ENCODE data around the gene KRT2. TPM values are rescaled to one million over a fixed set of nuclear protein-coding genes. Genes with fewer than 3 reads are reported as not detected.

The KRT2 gene
- total and polyA plus RNA-seq, 7 experiments from 2014 or later, result 0.29 to 4.7 (median 2.2) TPM; not detected in 1

DNA sequence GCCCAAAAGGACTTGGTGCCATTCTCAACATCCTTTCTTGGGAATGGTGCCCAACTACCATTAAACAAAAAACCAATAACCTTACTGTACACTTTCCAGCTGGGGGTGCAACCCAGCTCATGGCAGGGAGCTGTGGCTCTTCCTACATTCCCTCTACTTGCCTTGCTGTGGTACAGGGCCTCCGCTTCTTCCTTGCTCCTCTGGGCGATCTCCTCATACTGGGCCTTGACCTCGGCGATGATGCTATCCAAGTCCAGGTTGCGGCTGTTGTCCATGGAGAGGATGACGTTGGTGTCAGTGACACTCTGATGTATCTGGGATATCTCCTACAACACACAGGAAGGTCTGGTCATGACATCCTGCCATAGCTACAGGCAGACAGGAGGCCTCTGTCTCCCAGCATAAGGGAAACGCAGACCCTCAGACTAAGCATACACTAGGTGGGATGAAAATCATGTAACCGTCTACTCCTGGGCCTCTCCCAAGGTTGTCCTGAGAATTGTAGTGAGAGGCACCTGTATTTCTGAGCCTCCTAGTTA, 3.9 kb downstream of the KRT2 start:
- H3K4me3 Mint-ChIP-seq, result peak overlapping the region in 7 of 10 donors; percentile 49 to 88 (median 73)

DNA sequence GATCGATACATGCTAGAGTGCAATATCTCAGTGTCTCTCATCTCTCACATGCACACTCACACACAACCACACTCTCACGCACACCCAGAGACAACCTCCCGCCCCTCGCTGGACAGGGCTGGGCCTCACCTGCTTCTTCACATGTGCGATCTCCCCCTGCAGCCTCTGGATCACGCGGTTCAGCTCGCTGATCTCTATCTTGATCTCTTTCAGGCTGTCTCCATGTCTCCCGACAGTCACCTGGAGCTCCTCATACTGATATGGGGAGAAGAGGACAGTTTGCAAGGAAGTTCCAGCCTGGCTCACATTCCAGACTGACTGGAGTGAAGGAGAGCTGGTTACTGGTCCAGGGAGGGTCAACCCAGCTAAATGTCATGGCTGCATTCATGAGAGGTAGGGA, 4.4 kb downstream of the KRT2 start:
- ChIA-PET CTCF (interaction anchor here (1.1 to 1.7 kb wide), 8 partner anchors 28 to 223 kb away, joined by 3 to 5 read pairs (median 4); no protein-coding TSS in a partner anchor), POLR2A (interaction anchor here (0.6 to 12.4 kb wide), 10 partner anchors 8 to 133 kb away, joined by 3 to 223 read pairs (median 6); partner anchors contain the start of genes KRT1 and KRT73)
- peaks cover 0 to 13% (median 7%) of the 10 kb centered on the region in 11 donors for H3K9me3 Mint-ChIP-seq
- Histone ChIP-seq H3K9me3 (ENCODE audit: control insufficient read depth in 2 of 3, low read length in 3 of 3) (no peaks in the 10 kb centered on the region), H3K27me3 (ENCODE audit: control insufficient read depth in 2 of 2, insufficient read depth in 2 of 2, low read length in 2 of 2) (no peaks in the 10 kb centered on the region), H3K27ac (ENCODE audit: low read depth, low read length) (peak overlapping the region; percentile 92), H3K4me1 (ENCODE audit: control insufficient read depth in 2 of 2, insufficient read depth in 2 of 2, low read length in 2 of 2) (peaks cover 28 to 65% of the 10 kb centered on the region in 2 donors), H3K36me3 (ENCODE audit: control insufficient read depth in 2 of 3, insufficient read depth in 3 of 3, low read length in 3 of 3) (no peaks in the 10 kb centered on the region), H3K4me3 (ENCODE audit: low read length) (no peak overlapping the region)
- ATAC-seq, result no peak
- peak overlapping the region in 9 of 10 donors; percentile 11 to 88 (median 73) for H3K4me3 Mint-ChIP-seq
- no peak for DNase-seq
- peaks cover 3 to 24% (median 4%) of the 10 kb centered on the region in 5 donors for H3K36me3 Mint-ChIP-seq
- intact Hi-C loops (cut with micrococcal nuclease), result loop anchor here in 1 of 2 donors (5.0 kb wide), 1 partner anchor 45 kb away; no protein-coding TSS in a partner anchor
- peak overlapping the region; percentile 68 to 100 (median 100) for H3K27ac Mint-ChIP-seq
- H3K4me1 Mint-ChIP-seq, result peaks cover 54 to 91% (median 77%) of the 10 kb centered on the region in 7 donors
- peaks cover 0 to 4% (median 0%) of the 10 kb centered on the region in 5 donors for H3K27me3 Mint-ChIP-seq

More for the DNA sequence above, 3.9 kb downstream of the KRT2 start:
- Histone ChIP-seq H3K4me1 (ENCODE audit: control insufficient read depth in 2 of 2, insufficient read depth in 2 of 2, low read length in 2 of 2) (peaks cover 28 to 62% of the 10 kb centered on the region in 2 donors), H3K9me3 (ENCODE audit: control insufficient read depth in 2 of 3, low read length in 3 of 3) (no peaks in the 10 kb centered on the region), H3K27me3 (ENCODE audit: control insufficient read depth in 2 of 2, insufficient read depth in 2 of 2, low read length in 2 of 2) (no peaks in the 10 kb centered on the region), H3K36me3 (ENCODE audit: control insufficient read depth in 2 of 3, insufficient read depth in 3 of 3, low read length in 3 of 3) (no peaks in the 10 kb centered on the region), H3K4me3 (ENCODE audit: low read length) (no peak overlapping the region), H3K27ac (ENCODE audit: low read depth, low read length) (peak overlapping the region; percentile 22)
- Mint-ChIP-seq H3K27me3 (peaks cover 0 to 4% (median 0%) of the 10 kb centered on the region in 5 donors), H3K36me3 (peaks cover 3 to 23% (median 4%) of the 10 kb centered on the region in 5 donors), H3K27ac (peak overlapping the region; percentile 15 to 100 (median 100)), H3K9me3 (peaks cover 0 to 13% (median 7%) of the 10 kb centered on the region in 11 donors), H3K4me1 (peaks cover 52 to 88% (median 72%) of the 10 kb centered on the region in 7 donors)
- DNase-seq, result no peak
- POLR2A ChIA-PET, result interaction anchor here (0.6 to 12.4 kb wide), 13 partner anchors 9 to 133 kb away, joined by 3 to 223 read pairs (median 5); partner anchors contain the start of genes KRT1 and KRT73
- CTCF ChIA-PET, result interaction anchor here (1.2 to 1.8 kb wide), 8 partner anchors 29 to 64 kb away, joined by 3 to 5 read pairs (median 4); no protein-coding TSS in a partner anchor
- intact Hi-C loops (cut with micrococcal nuclease), result loop anchor here in 1 of 2 donors (5.0 kb wide), 1 partner anchor 44 kb away; no protein-coding TSS in a partner anchor
- ATAC-seq, result no peak

DNA sequence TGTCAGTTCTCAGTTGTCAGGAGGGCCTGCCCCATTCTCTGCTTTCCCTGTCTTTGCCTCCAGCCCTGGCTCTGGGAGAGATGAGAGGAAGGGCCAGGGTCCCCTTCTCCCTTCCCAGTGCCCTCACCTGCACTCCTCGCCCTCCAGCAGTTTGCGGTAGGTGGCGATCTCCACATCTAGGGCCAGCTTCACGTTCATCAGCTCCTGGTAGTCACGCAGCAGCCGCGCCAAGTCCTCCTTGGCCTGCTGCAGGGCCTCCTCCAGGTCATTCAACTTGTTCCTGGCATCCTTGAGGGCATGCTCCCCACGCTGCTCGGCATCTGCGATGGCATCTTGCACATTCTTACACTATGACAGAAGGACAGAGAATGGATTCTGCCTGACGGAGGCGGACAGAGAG, 5.4 kb downstream of the KRT2 start:
- no peak for ATAC-seq
- CTCF ChIA-PET, result interaction anchor here (0.7 to 1.7 kb wide), 5 partner anchors 33 to 224 kb away, joined by 3 to 5 read pairs (median 4); no protein-coding TSS in a partner anchor
- peaks cover 3 to 28% (median 4%) of the 10 kb centered on the region in 5 donors for H3K36me3 Mint-ChIP-seq
- H3K27ac ChIP-seq (ENCODE audit: low read depth, low read length), result peak overlapping the region; percentile 92
- no peak for DNase-seq
- H3K4me1 Mint-ChIP-seq, result peaks cover 61 to 92% (median 87%) of the 10 kb centered on the region in 7 donors
- no peaks in the 10 kb centered on the region for H3K27me3 ChIP-seq (ENCODE audit: control insufficient read depth in 2 of 2, insufficient read depth in 2 of 2, low read length in 2 of 2)
- H3K9me3 ChIP-seq (ENCODE audit: control insufficient read depth in 2 of 3, low read length in 3 of 3), result no peaks in the 10 kb centered on the region
- peak overlapping the region; percentile 97 to 100 (median 100) for H3K27ac Mint-ChIP-seq
- H3K27me3 Mint-ChIP-seq, result peaks cover 0 to 7% (median 0%) of the 10 kb centered on the region in 5 donors
- no peaks in the 10 kb centered on the region for H3K36me3 ChIP-seq (ENCODE audit: control insufficient read depth in 2 of 3, insufficient read depth in 3 of 3, low read length in 3 of 3)
- peaks cover 0 to 13% (median 7%) of the 10 kb centered on the region in 11 donors for H3K9me3 Mint-ChIP-seq
- intact Hi-C loops (cut with micrococcal nuclease), result loop anchor here in 1 of 2 donors (5.0 kb wide), 1 partner anchor 46 kb away; no protein-coding TSS in a partner anchor
- no peak overlapping the region for H3K4me3 ChIP-seq (ENCODE audit: low read length)
- POLR2A ChIA-PET, result interaction anchor here (0.8 to 12.4 kb wide), 8 partner anchors 9 to 60 kb away, joined by 3 to 223 read pairs (median 8); partner anchors contain the start of genes KRT1 and KRT73
- peaks cover 28 to 75% of the 10 kb centered on the region in 2 donors for H3K4me1 ChIP-seq (ENCODE audit: control insufficient read depth in 2 of 2, insufficient read depth in 2 of 2, low read length in 2 of 2)
- H3K4me3 Mint-ChIP-seq, result peak overlapping the region in 9 of 10 donors; percentile 47 to 88 (median 83)

DNA sequence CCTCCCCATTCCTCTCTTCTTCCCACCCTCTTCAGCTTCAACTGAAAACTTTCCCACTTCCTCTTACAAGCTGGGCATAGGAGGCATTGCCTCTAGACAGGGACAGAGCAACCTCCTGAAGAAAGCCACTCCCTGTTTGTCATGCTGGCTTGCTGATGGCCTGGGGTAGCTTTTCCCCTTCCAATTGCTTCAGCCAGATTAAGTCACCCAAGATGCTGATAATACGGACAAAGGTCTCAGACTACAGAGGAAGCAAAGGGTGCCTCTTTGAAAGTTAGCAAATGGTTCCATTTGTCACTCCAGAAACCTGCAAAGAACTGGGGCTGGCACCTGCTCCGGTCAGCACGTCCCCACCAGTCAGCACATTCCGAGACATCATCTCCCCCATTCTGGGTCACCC, 6.0 kb downstream of the KRT2 start:
- Histone ChIP-seq H3K27me3 (ENCODE audit: control insufficient read depth in 2 of 2, insufficient read depth in 2 of 2, low read length in 2 of 2) (no peaks in the 10 kb centered on the region), H3K27ac (ENCODE audit: low read depth, low read length) (peak overlapping the region; percentile 92), H3K4me1 (ENCODE audit: control insufficient read depth in 2 of 2, insufficient read depth in 2 of 2, low read length in 2 of 2) (peaks cover 28 to 81% of the 10 kb centered on the region in 2 donors), H3K9me3 (ENCODE audit: control insufficient read depth in 2 of 3, low read length in 3 of 3) (no peaks in the 10 kb centered on the region), H3K4me3 (ENCODE audit: low read length) (peak overlapping the region; percentile 4), H3K36me3 (ENCODE audit: control insufficient read depth in 2 of 3, insufficient read depth in 3 of 3, low read length in 3 of 3) (no peaks in the 10 kb centered on the region)
- H3K27ac Mint-ChIP-seq, result peak overlapping the region; percentile 97 to 100 (median 100)
- peaks cover 0 to 12% (median 0%) of the 10 kb centered on the region in 5 donors for H3K27me3 Mint-ChIP-seq
- ChIA-PET POLR2A (interaction anchor here (0.5 to 12.4 kb wide), 10 partner anchors 13 to 234 kb away, joined by 3 to 223 read pairs (median 6); partner anchors contain the start of genes KRT1 and KRT73), CTCF (interaction anchor here (0.7 to 2.4 kb wide), 5 partner anchors 12 to 113 kb away, joined by 3 to 21 read pairs (median 10); no protein-coding TSS in a partner anchor)
- intact Hi-C loops (cut with micrococcal nuclease), result loop anchor here (1.0 to 5.0 kb wide), 8 partner anchors 13 to 224 kb away; no protein-coding TSS in a partner anchor
- H3K4me3 Mint-ChIP-seq, result peak overlapping the region; percentile 72 to 88 (median 83)
- ATAC-seq (no peak), DNase-seq (no peak)
- H3K4me1 Mint-ChIP-seq, result peaks cover 67 to 99% (median 93%) of the 10 kb centered on the region in 7 donors
- H3K36me3 Mint-ChIP-seq, result peaks cover 3 to 30% (median 6%) of the 10 kb centered on the region in 5 donors
- peaks cover 0 to 13% (median 7%) of the 10 kb centered on the region in 11 donors for H3K9me3 Mint-ChIP-seq

DNA sequence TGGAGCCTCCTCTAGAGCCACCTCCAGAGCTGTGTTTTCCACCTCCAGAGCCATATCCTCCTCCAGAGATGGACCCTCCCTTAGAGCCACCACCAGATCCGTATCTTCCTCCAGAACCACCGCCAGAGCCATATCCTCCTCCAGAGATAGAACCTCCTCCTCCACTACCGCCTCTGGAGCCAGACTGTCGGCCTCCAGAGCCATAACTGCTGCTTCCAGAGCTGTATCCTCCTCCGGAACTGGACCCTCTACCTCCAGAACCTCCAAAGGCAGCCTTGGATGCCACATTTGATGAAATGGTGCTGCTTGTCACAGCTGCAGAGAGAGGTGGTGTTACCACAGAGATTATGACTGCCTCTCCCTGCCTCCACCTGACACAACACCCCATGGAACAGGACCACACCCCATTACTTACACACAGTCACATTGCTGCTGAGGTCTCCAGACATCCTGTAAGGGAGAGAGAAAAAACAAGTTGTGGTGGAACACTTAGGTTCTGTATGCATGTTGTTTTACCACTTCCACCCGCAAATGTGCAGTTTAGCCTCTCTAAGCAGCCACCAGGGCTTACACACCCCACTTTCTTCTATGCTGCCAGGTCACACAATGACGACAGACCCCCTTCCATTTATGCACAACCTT, 6.8 kb downstream of the KRT2 start:
- Mint-ChIP-seq H3K27ac (peak overlapping the region; percentile 97 to 100 (median 100)), H3K4me3 (peak overlapping the region; percentile 72 to 88 (median 83)), H3K9me3 (peaks cover 0 to 13% (median 7%) of the 10 kb centered on the region in 11 donors), H3K27me3 (peaks cover 0 to 17% (median 0%) of the 10 kb centered on the region in 5 donors), H3K4me1 (peaks cover 68 to 99% (median 94%) of the 10 kb centered on the region in 7 donors), H3K36me3 (peaks cover 3 to 30% (median 6%) of the 10 kb centered on the region in 5 donors)
- intact Hi-C loops (cut with micrococcal nuclease), result loop anchor here (1.0 to 5.0 kb wide), 8 partner anchors 12 to 225 kb away; no protein-coding TSS in a partner anchor
- no peaks in the 10 kb centered on the region for H3K9me3 ChIP-seq (ENCODE audit: control insufficient read depth in 2 of 3, low read length in 3 of 3)
- no peak overlapping the region for H3K4me3 ChIP-seq (ENCODE audit: low read length)
- ChIA-PET CTCF (interaction anchor here (0.5 to 2.4 kb wide), 12 partner anchors 12 to 232 kb away, joined by 3 to 21 read pairs (median 4); no protein-coding TSS in a partner anchor), POLR2A (interaction anchor here (0.5 to 12.4 kb wide), 16 partner anchors 11 to 235 kb away, joined by 3 to 223 read pairs (median 5); partner anchors contain the start of genes KRT1 and KRT73)
- H3K4me1 ChIP-seq (ENCODE audit: control insufficient read depth in 2 of 2, insufficient read depth in 2 of 2, low read length in 2 of 2), result peaks cover 28 to 81% of the 10 kb centered on the region in 2 donors
- peak; percentile 96 for ATAC-seq
- H3K27me3 ChIP-seq (ENCODE audit: control insufficient read depth in 2 of 2, insufficient read depth in 2 of 2, low read length in 2 of 2), result no peaks in the 10 kb centered on the region
- no peaks in the 10 kb centered on the region for H3K36me3 ChIP-seq (ENCODE audit: control insufficient read depth in 2 of 3, insufficient read depth in 3 of 3, low read length in 3 of 3)
- peak overlapping the region; percentile 92 for H3K27ac ChIP-seq (ENCODE audit: low read depth, low read length)
- peak in 7 of 9 donors; percentile 81 to 98 (median 94) for DNase-seq
